Keratinocyte (primary cell): ENCODE measurements around the gene FREM1. TPM values are rescaled to one million over a fixed set of nuclear protein-coding genes. Genes with fewer than 3 reads are reported as not detected.

Experiments used
- DNase-seq: peaks from one replicate; pipeline ENCODE4 v3.0.0-alpha.2; 2011; ENCODE audit warnings: low read depth, missing footprints, low spot score
- FAIRE-seq: peaks from 2 replicates; lab custom pipeline; 2011; peaks lifted over from hg19 to GRCh38; lab: Jason Lieb, UNC
- H2AFZ ChIP-seq: 2 replicates; pipeline ENCODE4 v1.6.0; 2012; ENCODE audit warnings: low read length, control low read depth, inconsistent platforms; ENCODE audit not compliant: control insufficient read depth
- H3K27ac ChIP-seq: 2 replicates; pipeline ENCODE4 v1.5.1; 2011; ENCODE audit warnings: low read length; ENCODE audit not compliant: control insufficient read depth, insufficient read depth
- H3K27me3 ChIP-seq: 3 replicates; pipeline ENCODE4 v1.6.0; 2011; ENCODE audit warnings: low read length; ENCODE audit not compliant: control insufficient read depth, insufficient read depth; ENCODE audit errors: extremely low read depth
- H3K36me3 ChIP-seq, 2 experiments: 2 replicates in 1 of 2; 3 replicates in 1 of 2; pipeline ENCODE4 v1.5.1; 2011; ENCODE audit warnings: low read length in 2 of 2, mild to moderate bottlenecking in 1 of 2; ENCODE audit not compliant: control insufficient read depth in 2 of 2, insufficient read depth in 2 of 2; ENCODE audit errors: extremely low read depth in 1 of 2
- H3K4me1 ChIP-seq: 3 replicates; pipeline ENCODE4 v1.5.1; 2011; ENCODE audit warnings: low read length; ENCODE audit not compliant: control insufficient read depth, insufficient read depth; ENCODE audit errors: extremely low read depth
- H3K4me2 ChIP-seq: 3 replicates; pipeline ENCODE4 v1.6.0; 2011; ENCODE audit warnings: low read depth, low read length; ENCODE audit not compliant: control insufficient read depth, insufficient read depth; ENCODE audit errors: extremely low read depth
- H3K4me3 ChIP-seq, 3 experiments: fragments of 200-600 bp in 1 of 3; sonication (generic) in 1 of 3; 2 replicates in 2 of 3; 3 replicates in 1 of 3; pipeline ENCODE4 v1.5.1; 2011 to 2016; ENCODE audit warnings: low read length in 3 of 3, mild to moderate bottlenecking in 3 of 3, control low read depth in 2 of 3, inconsistent platforms in 1 of 3, low read depth in 1 of 3, mixed read lengths in 1 of 3, mixed run types in 1 of 3, moderate library complexity in 1 of 3; ENCODE audit not compliant: control insufficient read depth in 2 of 3, insufficient read depth in 2 of 3; ENCODE audit errors: extremely low read depth in 1 of 3
- H3K79me2 ChIP-seq: 2 replicates; pipeline ENCODE4 v1.6.0; 2012; ENCODE audit warnings: low read length; ENCODE audit not compliant: control insufficient read depth, insufficient read depth
- H3K9ac ChIP-seq: 3 replicates; pipeline ENCODE4 v1.6.0; 2011; ENCODE audit warnings: low read length; ENCODE audit not compliant: control insufficient read depth, insufficient read depth; ENCODE audit errors: extremely low read depth
- H3K9me1 ChIP-seq: 3 replicates; pipeline ENCODE4 v1.6.0; 2011; ENCODE audit warnings: low read length; ENCODE audit not compliant: control insufficient read depth, insufficient read depth; ENCODE audit errors: extremely low read depth
- H3K9me3 ChIP-seq: 2 replicates; pipeline ENCODE4 v1.5.1; 2012; ENCODE audit warnings: low read depth, low read length; ENCODE audit not compliant: control insufficient read depth
- H4K20me1 ChIP-seq: 3 replicates; pipeline ENCODE4 v1.6.0; 2011; ENCODE audit warnings: low read length; ENCODE audit not compliant: control insufficient read depth, insufficient read depth; ENCODE audit errors: extremely low read depth
- CTCF ChIP-seq, 3 experiments: IDR thresholded peaks in 1 of 3; conservative IDR thresholded peaks in 1 of 3; optimal IDR thresholded peaks in 1 of 3; 2 replicates in 2 of 3; 3 replicates in 1 of 3; pipeline versions ENCODE3 to v1.5.1; 2011; ENCODE audit warnings: low read length in 3 of 3, mild to moderate bottlenecking in 3 of 3, moderate library complexity in 2 of 3, control low read depth in 1 of 3, inconsistent platforms in 1 of 3; ENCODE audit not compliant: insufficient read depth in 2 of 3; ENCODE audit errors: extremely low read depth in 1 of 3
- EZH2 ChIP-seq: IDR thresholded peaks from one replicate; pipeline ENCODE4 v1.6.1; 2012; ENCODE audit warnings: inconsistent platforms, mild to moderate bottlenecking, low read length, moderate library complexity
- dilution Hi-C: fragments of 300-500 bp; cut with MboI; formaldehyde crosslinking; loops from one replicate; pipeline ENCODE4 v1.7.0; 2020; ENCODE audit warnings: low sequenced_read_pairs; ENCODE audit not compliant: extremely low pct_ligation_motif_present
- polyA plus RNA-seq, 5 experiments: library from polyadenylated mRNA; depleted of rRNA in 3 of 5; stranded (reverse) in 3 of 5; stranded (forward) in 1 of 5; unstranded in 1 of 5; fragments of >200 nt; gene quantifications; 1 replicate in 1 of 5; 2 replicates in 3 of 5; 3 replicates in 1 of 5; pipeline versions ENCODE4 v1.2.1 to v1.2.3, GENCODE V29; 2011 to 2012; ENCODE audit warnings: missing spikeins in 2 of 5, low read depth in 1 of 5, low replicate concordance in 1 of 5

Gene FREM1
- polyA plus RNA-seq, 1 donor (not counting 4 experiments of a cell fraction or from before 2014, with no cell fraction given), result under 0.01 TPM

GRCh38 chr9:14693251-14693861 is 216.9 kb downstream of the FREM1 start, which contains the start of gene ZDHHC21:
TSS of gene ZDHHC21 (minus strand) at chr9:14693432. CDS start at chr9:14674340, 19,092 bp downstream.
- Histone ChIP-seq H4K20me1 (no peaks in the 10 kb centered on the region), H3K36me3 (peaks cover 0 to 6% of the 10 kb centered on the region in 2 experiments), H3K4me1 (peaks cover 4% of the 10 kb centered on the region), H3K79me2 (no peaks in the 10 kb centered on the region), H3K4me3 (peak within 1 kb of the TSS; percentile 67 to 81 (median 78)), H3K4me2 (peak within 1 kb of the TSS; percentile 92), H3K9me3 (no peaks in the 10 kb centered on the region), H2AFZ (peak within 1 kb of the TSS; percentile 82), H3K27me3 (peaks cover 2% of the 10 kb centered on the region), H3K9me1 (no peaks in the 10 kb centered on the region), H3K9ac (peak within 1 kb of the TSS; percentile 49), H3K27ac (no peak within 1 kb of the TSS)
- dilution Hi-C loops, result no loop called here
- FAIRE-seq (peak; percentile 67), DNase-seq (no peak)
- TF ChIP-seq CTCF (optimal IDR thresholded peaks at IDR 0.05 in 1 of 3, IDR thresholded peaks at IDR 0.05 in 1 of 3, conservative IDR thresholded peaks at IDR 0.05 in 1 of 3; ENCODE audit: extremely low read depth in 1 of 3, insufficient read depth in 2 of 3, low read length in 3 of 3) (no peak), EZH2 (no peak)

DNA sequence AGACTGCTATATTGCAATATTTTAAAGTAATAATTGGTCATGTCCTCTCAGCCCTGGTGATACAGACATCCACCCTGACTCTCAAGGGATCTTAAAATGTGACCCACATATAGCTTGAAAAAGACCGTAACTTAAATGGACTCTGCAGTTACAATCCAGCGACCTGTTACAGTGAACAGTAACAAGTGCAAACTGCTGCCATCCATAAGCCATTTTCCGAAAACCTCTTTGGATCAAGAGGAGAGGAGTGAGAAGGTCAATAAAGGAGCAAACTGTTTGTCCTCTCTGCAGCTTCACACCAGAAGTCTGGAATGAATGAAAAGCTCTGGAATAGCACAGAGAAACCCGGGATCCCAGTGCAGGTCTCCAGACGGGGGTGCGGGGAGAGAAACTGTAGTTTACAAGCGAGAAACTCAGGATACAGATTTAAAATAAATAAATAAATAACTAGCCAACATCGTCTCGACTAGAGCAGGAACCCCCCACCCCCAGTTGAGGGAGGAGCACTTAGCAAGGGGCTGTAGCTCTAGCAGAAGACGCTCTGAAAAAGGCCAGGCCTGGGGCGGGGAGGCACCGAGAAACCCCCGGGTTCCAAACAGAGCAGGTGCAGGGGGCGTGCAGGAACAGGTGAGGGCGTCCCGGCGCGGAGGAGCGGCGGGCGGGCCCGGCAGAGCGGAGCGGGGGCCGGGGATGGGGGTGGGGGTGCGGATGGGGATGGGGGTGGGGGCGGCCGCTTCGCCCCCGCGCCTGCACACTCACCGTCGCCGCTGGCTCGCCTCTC is 217.6 kb downstream of the FREM1 start:
- H3K4me1 ChIP-seq, result peaks cover 4% of the 10 kb centered on the region
- dilution Hi-C loops, result no loop called here
- H3K9me3 ChIP-seq, result no peaks in the 10 kb centered on the region
- no peak for FAIRE-seq
- H3K9me1 ChIP-seq, result no peaks in the 10 kb centered on the region
- no peaks in the 10 kb centered on the region for H4K20me1 ChIP-seq
- peak overlapping the region; percentile 67 to 81 (median 78) for H3K4me3 ChIP-seq
- no peaks in the 10 kb centered on the region for H3K79me2 ChIP-seq
- H3K4me2 ChIP-seq, result peak overlapping the region; percentile 92
- DNase-seq, result no peak
- H2AFZ ChIP-seq, result peak overlapping the region; percentile 71
- H3K9ac ChIP-seq, result peak overlapping the region; percentile 48
- H3K27ac ChIP-seq, result no peak overlapping the region
- no peak for TF ChIP-seq EZH2
- TF ChIP-seq CTCF (optimal IDR thresholded peaks at IDR 0.05 in 1 of 3, IDR thresholded peaks at IDR 0.05 in 1 of 3, conservative IDR thresholded peaks at IDR 0.05 in 1 of 3; ENCODE audit: extremely low read depth in 1 of 3, insufficient read depth in 2 of 3, low read length in 3 of 3), result no peak
- no peaks in the 10 kb centered on the region for H3K27me3 ChIP-seq
- H3K36me3 ChIP-seq, result peaks cover 0 to 6% of the 10 kb centered on the region in 2 experiments
